Liver (tissue), 9 donors: ENCODE measurements around the gene HDHD3. TPM values are rescaled to one million over a fixed set of nuclear protein-coding genes. Genes with fewer than 3 reads are reported as not detected.
A peak's percentile ranks its signal among the peaks of the same experiment; 100 is the strongest.

Source experiments
- DNase-seq: peaks from one replicate; pipeline ENCODE4 v3.0.0-alpha.2; 2017; ENCODE audit warnings: low spot score
- H3K27ac ChIP-seq, 2 donors: one replicate each; pipeline ENCODE4 v1.7.0; 2013; ENCODE audit warnings: inconsistent platforms in 2 of 2, low read length in 2 of 2, control low read depth in 1 of 2, low read depth in 1 of 2, mild to moderate bottlenecking in 1 of 2
- H3K27me3 ChIP-seq, 4 donors: one replicate each; pipeline versions ENCODE4 v1.6.1 to v1.7.0; 2013; ENCODE audit warnings: low read length in 3 of 4, inconsistent platforms in 1 of 4, mild to moderate bottlenecking in 1 of 4, moderate library complexity in 1 of 4; ENCODE audit not compliant: control insufficient read depth in 4 of 4, insufficient read depth in 4 of 4
- H3K36me3 ChIP-seq, 4 donors: one replicate each; pipeline versions ENCODE4 v1.6.1 to v1.7.0; 2013; ENCODE audit warnings: low read length in 3 of 4, mild to moderate bottlenecking in 3 of 4, low read depth in 1 of 4, moderate library complexity in 1 of 4; ENCODE audit not compliant: control insufficient read depth in 4 of 4, insufficient read depth in 3 of 4
- H3K4me1 ChIP-seq, 4 donors: one replicate each; pipeline versions ENCODE4 v1.6.1 to v1.7.0; 2013; ENCODE audit warnings: low read length in 3 of 4, mild to moderate bottlenecking in 3 of 4, moderate library complexity in 1 of 4; ENCODE audit not compliant: control insufficient read depth in 4 of 4, insufficient read depth in 4 of 4
- H3K4me3 ChIP-seq, 3 donors: one replicate each; pipeline versions ENCODE4 v1.6.1 to v1.7.0; 2013; ENCODE audit warnings: low read length in 3 of 3, control low read depth in 1 of 3, low read depth in 1 of 3, mild to moderate bottlenecking in 1 of 3
- H3K9ac ChIP-seq, 2 donors: one replicate each; pipeline ENCODE4 v1.7.0; 2013; ENCODE audit warnings: low read length in 2 of 2, mild to moderate bottlenecking in 2 of 2, moderate library complexity in 2 of 2, control low read depth in 1 of 2, low read depth in 1 of 2
- H3K9me3 ChIP-seq, 4 donors: one replicate each; pipeline versions ENCODE4 v1.6.1 to v1.7.0; 2013; ENCODE audit warnings: low read length in 3 of 4; ENCODE audit not compliant: control insufficient read depth in 4 of 4
- CTCF ChIP-seq: fragments of 150-350 bp; IDR thresholded peaks from 2 replicates; pipeline ENCODE4 v1.5.1; 2017; ENCODE audit warnings: improper control_type of control experiment, low read depth, low read length; ENCODE audit not compliant: missing input control
- EGR1 ChIP-seq, 2 donors: IDR thresholded peaks; 2 replicates each; pipeline ENCODE4 v1.6.1; 2016 to 2018; ENCODE audit warnings: antibody characterized with exemption in 2 of 2, low read depth in 2 of 2
- FOXA1 ChIP-seq: IDR thresholded peaks from 2 replicates; pipeline ENCODE4 v1.6.1; 2016; ENCODE audit warnings: antibody characterized with exemption
- FOXA2 ChIP-seq: IDR thresholded peaks from 2 replicates; pipeline ENCODE4 v1.6.1; 2016; ENCODE audit warnings: antibody characterized with exemption
- GABPA ChIP-seq, 2 donors: IDR thresholded peaks in 1 of 2; conservative IDR thresholded peaks in 1 of 2; 2 replicates each; pipeline ENCODE4 v1.6.1; 2016; ENCODE audit warnings: antibody characterized with exemption in 2 of 2, mild to moderate bottlenecking in 1 of 2, moderate library complexity in 1 of 2
- HNF4A ChIP-seq, 2 donors: conservative IDR thresholded peaks; 2 replicates each; pipeline ENCODE4 v1.6.1; 2016; ENCODE audit warnings: antibody characterized with exemption in 2 of 2, mild to moderate bottlenecking in 2 of 2
- HNF4G ChIP-seq: IDR thresholded peaks from 2 replicates; pipeline ENCODE4 v1.6.1; 2016; ENCODE audit warnings: antibody characterized with exemption
- JUND ChIP-seq, 2 donors: IDR thresholded peaks; 2 replicates each; pipeline ENCODE4 v1.6.1; 2016; ENCODE audit warnings: antibody characterized with exemption in 2 of 2
- MAX ChIP-seq: IDR thresholded peaks from 2 replicates; pipeline ENCODE4 v1.6.1; 2016; ENCODE audit warnings: antibody characterized with exemption
- NR2F2 ChIP-seq: IDR thresholded peaks from 2 replicates; pipeline ENCODE4 v1.6.1; 2016; ENCODE audit warnings: antibody characterized with exemption
- RAD21 ChIP-seq, 2 donors: IDR thresholded peaks; 2 replicates each; pipeline ENCODE4 v1.6.1; 2016; ENCODE audit warnings: antibody characterized with exemption in 2 of 2, mild to moderate bottlenecking in 2 of 2
- REST ChIP-seq: IDR thresholded peaks from 2 replicates; pipeline ENCODE4 v1.6.1; 2016; ENCODE audit warnings: antibody characterized with exemption, mild to moderate bottlenecking
- SP1 ChIP-seq: IDR thresholded peaks from 2 replicates; pipeline ENCODE4 v1.6.1; 2018; ENCODE audit warnings: antibody characterized with exemption, mild to moderate bottlenecking
- TAF1 ChIP-seq: conservative IDR thresholded peaks from 2 replicates; pipeline ENCODE4 v1.6.1; 2016; ENCODE audit warnings: antibody characterized with exemption, mild to moderate bottlenecking
- YY1 ChIP-seq: IDR thresholded peaks from 2 replicates; pipeline ENCODE4 v1.6.1; 2016; ENCODE audit warnings: antibody characterized with exemption, mild to moderate bottlenecking
- ZBTB33 ChIP-seq: IDR thresholded peaks from 2 replicates; pipeline ENCODE4 v1.6.1; 2016; ENCODE audit warnings: antibody characterized with exemption
- WGBS: extraction: QIAGEN DNeasy Blood & Tissue Kit; methylation state at CpG from one replicate; pipeline ENCODE4 v1.1.7; 2013; 5-methylcytosine and 5-hydroxymethylcytosine counted together
- polyA plus RNA-seq, 2 donors: library from polyadenylated mRNA; stranded (reverse) in 1 of 2; unstranded in 1 of 2; fragments of 200-250 nt in 1 of 2; fragments of >200 nt in 1 of 2; fragmentation: Nextera tagmentation in 1 of 2; extraction: Ambion mirVana in 1 of 2; gene quantifications; one replicate each; pipeline versions ENCODE4 v1.2.1 to v1.2.3, GENCODE V29; 2013 to 2015
- total RNA-seq, 2 donors: library from RNA; depleted of rRNA; stranded (reverse); fragments of >200 nt; gene quantifications; one replicate each; pipeline ENCODE4 v1.2.3, GENCODE V29; 2014
- donor health status: healthy.
- donor health status: healthy.
- donor health status: healthy.
- donor health status: healthy.
- donor health status: healthy.

Gene HDHD3
- total and polyA plus RNA-seq, 4 donors = 26.9 to 63.6 (median 61.0) TPM

- TF ChIP-seq ZBTB33 (no peak), RAD21 (IDR thresholded peaks at IDR 0.05) (no peak), TAF1 (no peak), EGR1 (IDR thresholded peaks at IDR 0.05; ENCODE audit: low read depth in 2 of 2) (no peak), NR2F2 (no peak), MAX (no peak)
Observed at GRCh38 chr9:113350937-113351336, 25.8 kb downstream of the HDHD3 start (continued).

- 45% methylated on average over 14 of the region's 14 CpGs for WGBS
- Histone ChIP-seq H3K36me3 (no peaks in the 10 kb centered on the region), H3K27me3 (no peaks in the 10 kb centered on the region), H3K9me3 (no peaks in the 10 kb centered on the region), H3K4me3 (peak overlapping the region in 2 of 3 donors; percentile 39 to 73), H3K27ac (no peak overlapping the region), H3K4me1 (peaks cover 4 to 7% (median 5%) of the 10 kb centered on the region in 4 donors), H3K9ac (no peak overlapping the region)
- no peak for DNase-seq
- TF ChIP-seq HNF4A (conservative IDR thresholded peaks at IDR 0.05) (no peak), HNF4G (no peak), JUND (IDR thresholded peaks at IDR 0.05) (no peak), FOXA1 (no peak), TAF1 (no peak), EGR1 (IDR thresholded peaks at IDR 0.05; ENCODE audit: low read depth in 2 of 2) (no peak), SP1 (no peak), YY1 (no peak), CTCF (no peak), REST (no peak), GABPA (IDR thresholded peaks at IDR 0.05 in 1 of 2, conservative IDR thresholded peaks at IDR 0.05 in 1 of 2) (no peak), RAD21 (IDR thresholded peaks at IDR 0.05) (no peak), FOXA2 (no peak), MAX (no peak), NR2F2 (no peak), ZBTB33 (no peak)
Observed at GRCh38 chr9:113350107-113350661, 26.6 kb downstream of the HDHD3 start.
